ENCODE results near the gene CXXC5.

CXXC5 gene

DNA sequence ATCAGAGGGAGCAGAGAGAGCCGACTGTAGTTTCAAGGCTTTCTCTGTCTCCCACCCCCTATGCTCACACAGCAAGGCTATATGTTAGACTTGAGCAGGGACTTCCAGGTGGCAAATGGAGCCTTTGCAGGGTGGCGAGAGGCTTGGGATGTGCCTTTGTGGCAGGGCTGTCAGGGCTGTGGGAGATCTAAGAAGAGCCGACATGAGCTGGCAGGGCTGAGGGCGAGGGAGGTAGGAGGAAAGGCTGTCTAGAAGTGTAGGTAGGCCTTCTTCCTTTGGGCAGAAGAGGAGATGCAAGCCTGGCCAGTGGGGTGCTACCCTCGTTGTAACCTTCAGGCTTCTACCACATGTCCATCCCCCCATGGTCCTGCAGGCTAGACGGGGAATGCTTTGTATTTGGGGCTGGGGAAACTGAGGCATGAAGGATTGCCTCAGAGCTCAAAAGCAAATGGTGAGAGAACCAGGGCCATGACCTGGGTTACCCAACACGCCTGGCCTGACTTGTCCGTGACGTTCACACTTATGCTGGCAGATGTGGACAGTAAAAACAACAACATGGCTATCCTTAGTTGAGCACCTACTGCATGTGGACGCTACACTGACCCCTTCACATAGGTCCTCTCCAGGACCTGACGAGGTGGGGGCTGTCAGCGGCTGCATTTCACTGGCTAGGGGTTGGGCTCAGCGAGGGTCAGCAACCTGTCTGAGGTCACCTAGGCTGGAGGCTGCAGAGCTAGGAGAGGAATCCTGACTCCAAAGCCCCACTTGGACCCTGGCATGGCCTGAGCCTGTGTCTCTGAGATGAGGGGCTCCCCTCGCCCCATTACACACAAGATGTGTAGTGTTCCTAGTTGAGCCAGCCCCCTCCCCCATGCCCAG is 15.3 kb downstream of the CXXC5 start:
- TF ChIP-seq, protein P1, sequence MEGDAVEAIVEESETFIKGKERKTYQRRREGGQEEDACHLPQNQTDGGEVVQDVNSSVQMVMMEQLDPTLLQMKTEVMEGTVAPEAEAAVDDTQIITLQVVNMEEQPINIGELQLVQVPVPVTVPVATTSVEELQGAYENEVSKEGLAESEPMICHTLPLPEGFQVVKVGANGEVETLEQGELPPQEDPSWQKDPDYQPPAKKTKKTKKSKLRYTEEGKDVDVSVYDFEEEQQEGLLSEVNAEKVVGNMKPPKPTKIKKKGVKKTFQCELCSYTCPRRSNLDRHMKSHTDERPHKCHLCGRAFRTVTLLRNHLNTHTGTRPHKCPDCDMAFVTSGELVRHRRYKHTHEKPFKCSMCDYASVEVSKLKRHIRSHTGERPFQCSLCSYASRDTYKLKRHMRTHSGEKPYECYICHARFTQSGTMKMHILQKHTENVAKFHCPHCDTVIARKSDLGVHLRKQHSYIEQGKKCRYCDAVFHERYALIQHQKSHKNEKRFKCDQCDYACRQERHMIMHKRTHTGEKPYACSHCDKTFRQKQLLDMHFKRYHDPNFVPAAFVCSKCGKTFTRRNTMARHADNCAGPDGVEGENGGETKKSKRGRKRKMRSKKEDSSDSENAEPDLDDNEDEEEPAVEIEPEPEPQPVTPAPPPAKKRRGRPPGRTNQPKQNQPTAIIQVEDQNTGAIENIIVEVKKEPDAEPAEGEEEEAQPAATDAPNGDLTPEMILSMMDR (conservative IDR thresholded peaks at IDR 0.05; ENCODE audit: low read depth), result no peak
- CTCF ChIA-PET, result interaction anchor here (0.6 to 2.9 kb wide), 3 partner anchors 30 to 1683 kb away, joined by 3 to 10 read pairs (median 3); no protein-coding TSS in a partner anchor
- DNase-seq (ENCODE audit: low spot score), result no peak
- H3K27ac ChIP-seq, result peak overlapping the region; percentile 94
- POLR2A ChIA-PET (ENCODE audit: low non-redundant PET), result no interaction called here

DNA sequence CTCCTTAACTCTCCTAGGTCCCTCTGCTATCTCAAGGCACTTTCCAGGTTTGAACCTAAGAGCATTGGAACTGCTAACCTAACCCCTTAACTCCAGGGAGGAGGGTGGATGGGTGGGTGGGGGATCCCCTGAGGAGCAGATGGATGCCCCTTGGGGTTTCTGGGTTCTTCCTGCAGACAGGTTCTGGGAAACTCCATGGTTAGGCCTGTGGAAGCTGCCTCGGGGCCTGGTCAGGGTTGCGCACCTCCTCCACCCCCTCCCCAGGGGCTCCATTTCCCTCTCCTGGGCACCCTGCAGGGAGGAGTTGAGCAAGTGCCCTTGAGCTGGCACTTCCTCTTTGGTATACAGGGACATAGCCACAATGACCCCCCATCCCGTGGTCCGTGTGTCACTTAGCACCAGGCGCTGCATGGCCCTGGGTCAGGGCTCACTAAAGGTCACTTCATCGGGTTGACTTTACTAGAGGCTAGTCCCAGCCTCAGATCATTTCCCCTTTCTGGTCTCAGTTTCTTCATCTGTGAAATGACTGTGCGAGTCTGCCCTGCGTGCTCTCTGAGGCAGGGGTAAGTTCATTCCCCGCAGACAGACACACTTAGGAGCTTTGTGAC is 16.0 kb downstream of the CXXC5 start:
- POLR2A ChIA-PET (ENCODE audit: low non-redundant PET), result no interaction called here
- CTCF ChIA-PET, result interaction anchor here (1.0 to 2.9 kb wide), 2 partner anchors 30 to 101 kb away, joined by 3 to 10 read pairs; no protein-coding TSS in a partner anchor

DNA sequence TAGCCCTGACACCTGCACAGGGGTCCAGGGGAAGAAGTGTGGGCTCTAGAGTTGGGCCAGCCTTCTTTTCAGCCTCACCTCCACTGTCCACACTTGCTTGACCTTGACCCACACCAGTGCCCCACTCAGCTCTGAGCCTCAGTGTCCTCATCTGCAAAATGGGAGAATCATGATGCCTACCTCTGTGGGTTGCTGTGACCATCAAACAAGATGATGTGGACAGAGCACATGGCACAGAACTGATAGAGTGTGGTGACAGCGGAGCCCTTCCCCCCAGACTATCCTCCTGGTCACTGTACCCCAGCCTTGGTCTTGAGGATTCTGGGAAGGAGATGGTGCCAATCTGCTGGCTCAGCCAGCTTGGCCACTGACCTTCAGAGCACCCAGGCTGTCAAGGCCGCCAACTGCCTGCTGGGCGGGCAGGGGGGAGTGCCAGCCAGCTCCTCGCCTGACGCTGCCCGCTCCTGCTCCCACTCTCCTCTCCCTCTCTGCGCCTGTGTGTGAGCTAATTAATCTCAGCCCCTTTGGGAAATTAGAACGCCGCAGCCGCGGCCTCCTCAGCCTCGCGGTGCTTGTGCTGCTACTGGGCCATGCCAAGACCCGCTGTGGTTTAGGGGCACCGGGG is 16.7 kb downstream of the CXXC5 start:
- ChIA-PET CTCF (interaction anchor here (0.6 to 2.9 kb wide), 3 partner anchors 16 to 101 kb away, joined by 3 to 10 read pairs (median 5); no protein-coding TSS in a partner anchor), POLR2A (ENCODE audit: low non-redundant PET) (no interaction called here)
- H3K27ac ChIP-seq, result 0 out of 2 replicates have a peak overlapping the region, but pooled peaks have one; percentile 0
- TF ChIP-seq, protein P1 (conservative IDR thresholded peaks at IDR 0.05; ENCODE audit: low read depth), result no peak
- no peak for DNase-seq (ENCODE audit: low spot score)

More for the DNA sequence above, 16.0 kb downstream of the CXXC5 start:
- H3K27ac ChIP-seq, result 0 out of 2 replicates have a peak overlapping the region, but pooled peaks have one; percentile 94
- DNase-seq (ENCODE audit: low spot score), result no peak
- TF ChIP-seq, protein P1 (conservative IDR thresholded peaks at IDR 0.05; ENCODE audit: low read depth), result no peak

DNA sequence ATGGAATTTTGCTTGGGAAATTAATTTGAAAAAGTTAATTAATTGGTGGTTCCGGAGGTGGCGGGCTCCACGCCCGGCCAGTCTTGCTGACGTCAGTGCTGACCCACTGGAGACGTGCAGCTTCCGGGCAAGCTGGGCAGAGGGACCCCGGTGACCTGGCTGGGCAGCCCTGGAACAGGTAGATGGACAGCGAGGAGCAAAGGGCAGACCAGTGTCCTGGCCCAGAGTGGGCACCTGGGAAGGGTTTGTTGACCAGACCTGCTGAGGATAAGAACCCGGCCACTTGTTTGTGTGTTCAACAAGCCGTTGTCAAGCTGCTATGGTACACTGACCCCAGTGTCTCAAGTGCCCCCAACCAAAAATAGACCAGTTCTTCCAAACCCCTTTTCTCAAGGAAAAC is 17.5 kb downstream of the CXXC5 start:
- H3K27ac ChIP-seq, result 0 out of 2 replicates have a peak overlapping the region, but pooled peaks have one; percentile 0
- TF ChIP-seq, protein P1 (conservative IDR thresholded peaks at IDR 0.05; ENCODE audit: low read depth), result no peak
- POLR2A ChIA-PET (ENCODE audit: low non-redundant PET), result no interaction called here
- CTCF ChIA-PET, result interaction anchor here (0.7 to 2.9 kb wide), 4 partner anchors 30 to 100 kb away, joined by 4 to 10 read pairs (median 6); no protein-coding TSS in a partner anchor
- DNase-seq (ENCODE audit: low spot score), result no peak

DNA sequence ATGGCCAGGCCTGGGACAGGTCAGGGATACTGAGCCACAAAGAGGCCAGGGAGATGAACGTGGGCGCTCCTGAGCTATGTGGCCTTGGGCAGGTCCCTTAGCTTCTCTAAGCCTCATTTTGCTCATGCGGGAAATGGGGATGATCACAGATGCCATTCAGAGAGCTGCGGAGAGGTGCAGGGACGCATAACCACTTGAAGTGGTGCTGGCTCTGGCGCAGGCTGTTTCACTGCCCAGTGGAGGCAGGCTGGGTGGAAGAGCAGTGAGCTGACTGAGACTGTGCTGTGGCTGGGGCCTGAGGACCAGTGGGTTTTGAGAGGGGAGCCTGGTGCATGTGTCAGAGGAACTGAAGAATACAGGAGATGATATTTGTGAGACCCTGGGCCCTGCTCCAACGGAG is 18.4 kb downstream of the CXXC5 start:
- no peak for DNase-seq (ENCODE audit: low spot score)
- ChIA-PET CTCF (interaction anchor here (0.6 to 2.9 kb wide), 3 partner anchors 31 to 99 kb away, joined by 3 to 10 read pairs (median 7); no protein-coding TSS in a partner anchor), POLR2A (ENCODE audit: low non-redundant PET) (no interaction called here)
- H3K27ac ChIP-seq, result peak overlapping the region; percentile 88
- TF ChIP-seq, protein P1 (conservative IDR thresholded peaks at IDR 0.05; ENCODE audit: low read depth), result no peak
